MM.1S (cell line): Measurements from ENCODE around the gene SOX13.
A peak's percentile ranks its signal among the peaks of the same experiment; 100 is the strongest.

Experiments
- DNase-seq: peaks from one replicate; pipeline ENCODE4 v3.0.0-alpha.2; 2015
- H2AFZ ChIP-seq: fragments of 300-600 bp; sonication (generic); 2 replicates; pipeline ENCODE4 v1.6.0; 2016; ENCODE audit warnings: antibody characterized with exemption, low read length
- H3F3A ChIP-seq: fragments of 300-600 bp; sonication (generic); 2 replicates; pipeline ENCODE4 v1.6.1; 2016; ENCODE audit warnings: mild to moderate bottlenecking, antibody characterized with exemption, low read length, moderate library complexity, mixed read lengths; ENCODE audit not compliant: insufficient read depth
- H3K27ac ChIP-seq: fragments of 300-600 bp; sonication (generic); 2 replicates; pipeline ENCODE4 v1.5.1; 2016; ENCODE audit warnings: mild to moderate bottlenecking, low read length
- H3K27me3 ChIP-seq: fragments of 300-600 bp; sonication (generic); replicated peaks from 2 replicates; pipeline ENCODE4 v1.6.0; 2016; ENCODE audit warnings: low read length; ENCODE audit not compliant: insufficient read depth
- H3K36me3 ChIP-seq: fragments of 300-600 bp; sonication (generic); replicated peaks from 2 replicates; pipeline ENCODE4 v1.6.1; 2016; ENCODE audit warnings: mild to moderate bottlenecking, low read length, mixed read lengths; ENCODE audit not compliant: insufficient read depth
- H3K4me1 ChIP-seq: fragments of 300-600 bp; sonication (generic); 2 replicates; pipeline ENCODE4 v1.6.1; 2016; ENCODE audit warnings: low read length, mixed read lengths
- H3K4me2 ChIP-seq: fragments of 300-600 bp; sonication (generic); 2 replicates; pipeline ENCODE4 v1.6.0; 2016; ENCODE audit warnings: low read depth, low read length
- H3K4me3 ChIP-seq: fragments of 300-600 bp; sonication (generic); 2 replicates; pipeline ENCODE4 v1.5.1; 2016; ENCODE audit warnings: low read length, mixed read lengths
- H3K79me2 ChIP-seq: fragments of 300-600 bp; sonication (generic); 2 replicates; pipeline ENCODE4 v1.6.1; 2016; ENCODE audit warnings: mixed run types, low read length, mixed read lengths
- H3K9ac ChIP-seq: fragments of 300-600 bp; sonication (generic); 2 replicates; pipeline ENCODE4 v1.6.1; 2016; ENCODE audit warnings: low read length, mixed read lengths
- H3K9me2 ChIP-seq: fragments of 300-600 bp; sonication (generic); replicated peaks from 2 replicates; pipeline ENCODE4 v1.6.1; 2016; ENCODE audit warnings: mild to moderate bottlenecking, low read length, mixed read lengths; ENCODE audit not compliant: insufficient read depth
- H3K9me3 ChIP-seq: fragments of 300-600 bp; sonication (generic); replicated peaks from 2 replicates; pipeline ENCODE4 v1.6.1; 2016; ENCODE audit warnings: mild to moderate bottlenecking, low read length, mixed read lengths; ENCODE audit not compliant: insufficient read depth
- H4K20me1 ChIP-seq: fragments of 300-600 bp; sonication (generic); 2 replicates; pipeline ENCODE4 v1.6.1; 2016; ENCODE audit warnings: mild to moderate bottlenecking, low read length, moderate library complexity, mixed read lengths; ENCODE audit not compliant: insufficient read depth
- CTCF ChIP-seq: fragments of 300-600 bp; sonication (generic); IDR thresholded peaks from 2 replicates; pipeline ENCODE4 v1.5.1; 2016; ENCODE audit warnings: antibody characterized with exemption, low read length, mixed read lengths
- EZH2 ChIP-seq: fragments of 300-600 bp; sonication (generic); optimal IDR thresholded peaks from 2 replicates; pipeline ENCODE3; 2017; ENCODE audit warnings: low read depth, mild to moderate bottlenecking, antibody characterized with exemption, low read length, mixed read lengths
- EZH2phosphoT487 ChIP-seq: fragments of 300-600 bp; sonication (generic); IDR thresholded peaks from 2 replicates; pipeline ENCODE4 v1.6.1; 2018; ENCODE audit warnings: antibody characterized with exemption, low read length

SOX13 gene

GRCh38 chr1:204084247-204084772, 11.4 kb downstream of the SOX13 start:
- H3K9me2 ChIP-seq = no peaks in the 10 kb centered on the region
- no peaks in the 10 kb centered on the region for H4K20me1 ChIP-seq
- no peaks in the 10 kb centered on the region for H3K79me2 ChIP-seq
- H3K36me3 ChIP-seq = no peaks in the 10 kb centered on the region
- H2AFZ ChIP-seq = peak overlapping the region; percentile 44
- 0 out of 2 replicates have a peak, but pooled peaks cover 5% of the 10 kb centered on the region for H3K4me1 ChIP-seq
- H3K4me3 ChIP-seq = no peak overlapping the region
- TF ChIP-seq EZH2 = no peak
- no peak for TF ChIP-seq EZH2phosphoT487
- TF ChIP-seq CTCF = no peak
- no peaks in the 10 kb centered on the region for H3K9me3 ChIP-seq
- no peak overlapping the region for H3K9ac ChIP-seq
- no peak overlapping the region for H3K27ac ChIP-seq
- no peaks in the 10 kb centered on the region for H3F3A ChIP-seq
- no peaks in the 10 kb centered on the region for H3K27me3 ChIP-seq
- DNase-seq = peak; percentile 49
- H3K4me2 ChIP-seq = no peak overlapping the region

GRCh38 chr1:204085876-204086275, 13.0 kb downstream of the SOX13 start:
- Histone ChIP-seq H3K4me1 (0 out of 2 replicates have a peak, but pooled peaks cover 5% of the 10 kb centered on the region), H2AFZ (no peak overlapping the region), H3F3A (no peaks in the 10 kb centered on the region), H3K79me2 (no peaks in the 10 kb centered on the region), H4K20me1 (no peaks in the 10 kb centered on the region), H3K9me3 (no peaks in the 10 kb centered on the region), H3K36me3 (no peaks in the 10 kb centered on the region), H3K9ac (no peak overlapping the region), H3K4me3 (no peak overlapping the region), H3K27ac (no peak overlapping the region), H3K4me2 (no peak overlapping the region), H3K27me3 (no peaks in the 10 kb centered on the region), H3K9me2 (no peaks in the 10 kb centered on the region)
- TF ChIP-seq CTCF = no peak
- TF ChIP-seq EZH2 = no peak
- no peak for TF ChIP-seq EZH2phosphoT487
- DNase-seq = no peak

- no peak overlapping the region for H3K4me2 ChIP-seq
- no peaks in the 10 kb centered on the region for H3K36me3 ChIP-seq
- H3K27ac ChIP-seq = no peak overlapping the region
- H3K9ac ChIP-seq = no peak overlapping the region
- H3K9me2 ChIP-seq = no peaks in the 10 kb centered on the region
- H3K4me3 ChIP-seq = no peak overlapping the region
- 0 out of 2 replicates have a peak, but pooled peaks cover 5% of the 10 kb centered on the region for H3K4me1 ChIP-seq
- no peak overlapping the region for H2AFZ ChIP-seq
- H3K27me3 ChIP-seq = no peaks in the 10 kb centered on the region
- no peaks in the 10 kb centered on the region for H4K20me1 ChIP-seq
- no peaks in the 10 kb centered on the region for H3F3A ChIP-seq
- no peak for DNase-seq
- TF ChIP-seq CTCF (no peak), EZH2phosphoT487 (no peak), EZH2 (no peak)
- no peaks in the 10 kb centered on the region for H3K79me2 ChIP-seq
- H3K9me3 ChIP-seq = no peaks in the 10 kb centered on the region
Measured at GRCh38 chr1:204087181-204087892, 14.4 kb downstream of the SOX13 start.
